Measurements from ENCODE around the gene DCP1A. TPM values are rescaled to one million over a fixed set of nuclear protein-coding genes. Genes with fewer than 3 reads are reported as not detected.

Gene DCP1A
- total RNA-seq: 33.8 and 38.3 TPM in 2 replicates
- long read RNA-seq, full-length matches to known transcripts: 195 of 253 reads
- long read RNA-seq, partial matches to known transcripts: 23 of 253 reads
- long read RNA-seq, other reads (novel, unspliced or antisense): 35 of 253 reads

DNA sequence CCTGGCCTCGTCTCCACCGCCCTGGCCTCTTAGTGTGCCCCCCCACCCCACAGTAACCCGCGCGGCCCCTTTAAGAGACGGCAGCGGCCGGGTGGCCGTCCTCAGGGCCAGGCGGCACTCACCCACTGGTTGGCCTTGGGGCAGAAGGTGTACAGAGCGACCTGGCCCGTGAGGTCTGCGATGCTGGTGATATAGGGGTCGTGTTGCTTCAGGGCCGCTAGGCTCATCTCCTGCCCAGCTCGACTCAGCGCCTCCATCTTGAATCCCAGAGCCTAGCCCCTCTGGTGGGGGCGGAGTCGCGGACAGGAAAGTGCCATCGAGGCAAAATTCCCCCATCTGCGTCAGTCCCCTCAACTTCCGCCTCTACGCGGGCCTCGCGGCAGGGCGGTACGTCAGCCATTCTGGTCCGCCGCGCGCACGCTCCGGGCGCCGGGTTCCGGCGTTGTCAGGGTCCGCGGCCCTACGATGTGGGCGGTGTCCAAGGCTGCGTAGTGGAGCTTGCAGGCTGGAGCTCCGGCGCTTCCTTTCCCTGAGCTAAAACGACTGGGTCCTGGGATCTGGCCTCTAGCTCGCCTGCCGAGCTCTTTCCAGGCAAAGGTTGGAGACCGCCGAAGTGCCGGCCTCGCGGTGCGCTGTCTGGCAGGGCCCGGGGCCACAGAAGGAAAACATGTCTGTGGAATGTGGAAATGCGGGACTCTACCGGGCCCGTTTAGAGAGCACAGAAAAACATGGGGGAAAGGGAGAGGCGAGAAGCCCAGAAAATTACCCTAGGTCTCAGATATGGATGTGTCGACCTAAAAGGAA is at the start of gene DCP1A:
TSS of gene DCP1A (minus strand) at position 283 of the 804 bp plus-strand sequence. CDS start at position 257, 26 bp downstream.
- peaks cover 21% of the 10 kb centered on the region for H3K4me1 Mint-ChIP-seq (ENCODE audit: low read depth)
- peak; percentile 93 for DNase-seq (ENCODE audit: low spot score, unreplicated experiment)
- H3K9me3 Mint-ChIP-seq (ENCODE audit: low read depth): no peaks in the 10 kb centered on the region
- peak within 1 kb of the TSS; percentile 99 for H3K27ac Mint-ChIP-seq
- peaks cover 6% of the 10 kb centered on the region for H3K36me3 Mint-ChIP-seq (ENCODE audit: insufficient read depth)
- H3K27me3 Mint-ChIP-seq: no peaks in the 10 kb centered on the region
- peak within 1 kb of the TSS; percentile 99 for H3K4me3 Mint-ChIP-seq (ENCODE audit: low read depth)
- TF ChIP-seq, protein P1, sequence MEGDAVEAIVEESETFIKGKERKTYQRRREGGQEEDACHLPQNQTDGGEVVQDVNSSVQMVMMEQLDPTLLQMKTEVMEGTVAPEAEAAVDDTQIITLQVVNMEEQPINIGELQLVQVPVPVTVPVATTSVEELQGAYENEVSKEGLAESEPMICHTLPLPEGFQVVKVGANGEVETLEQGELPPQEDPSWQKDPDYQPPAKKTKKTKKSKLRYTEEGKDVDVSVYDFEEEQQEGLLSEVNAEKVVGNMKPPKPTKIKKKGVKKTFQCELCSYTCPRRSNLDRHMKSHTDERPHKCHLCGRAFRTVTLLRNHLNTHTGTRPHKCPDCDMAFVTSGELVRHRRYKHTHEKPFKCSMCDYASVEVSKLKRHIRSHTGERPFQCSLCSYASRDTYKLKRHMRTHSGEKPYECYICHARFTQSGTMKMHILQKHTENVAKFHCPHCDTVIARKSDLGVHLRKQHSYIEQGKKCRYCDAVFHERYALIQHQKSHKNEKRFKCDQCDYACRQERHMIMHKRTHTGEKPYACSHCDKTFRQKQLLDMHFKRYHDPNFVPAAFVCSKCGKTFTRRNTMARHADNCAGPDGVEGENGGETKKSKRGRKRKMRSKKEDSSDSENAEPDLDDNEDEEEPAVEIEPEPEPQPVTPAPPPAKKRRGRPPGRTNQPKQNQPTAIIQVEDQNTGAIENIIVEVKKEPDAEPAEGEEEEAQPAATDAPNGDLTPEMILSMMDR (IDR thresholded peaks at IDR 0.05; ENCODE audit: unreplicated experiment): no peak

DNA sequence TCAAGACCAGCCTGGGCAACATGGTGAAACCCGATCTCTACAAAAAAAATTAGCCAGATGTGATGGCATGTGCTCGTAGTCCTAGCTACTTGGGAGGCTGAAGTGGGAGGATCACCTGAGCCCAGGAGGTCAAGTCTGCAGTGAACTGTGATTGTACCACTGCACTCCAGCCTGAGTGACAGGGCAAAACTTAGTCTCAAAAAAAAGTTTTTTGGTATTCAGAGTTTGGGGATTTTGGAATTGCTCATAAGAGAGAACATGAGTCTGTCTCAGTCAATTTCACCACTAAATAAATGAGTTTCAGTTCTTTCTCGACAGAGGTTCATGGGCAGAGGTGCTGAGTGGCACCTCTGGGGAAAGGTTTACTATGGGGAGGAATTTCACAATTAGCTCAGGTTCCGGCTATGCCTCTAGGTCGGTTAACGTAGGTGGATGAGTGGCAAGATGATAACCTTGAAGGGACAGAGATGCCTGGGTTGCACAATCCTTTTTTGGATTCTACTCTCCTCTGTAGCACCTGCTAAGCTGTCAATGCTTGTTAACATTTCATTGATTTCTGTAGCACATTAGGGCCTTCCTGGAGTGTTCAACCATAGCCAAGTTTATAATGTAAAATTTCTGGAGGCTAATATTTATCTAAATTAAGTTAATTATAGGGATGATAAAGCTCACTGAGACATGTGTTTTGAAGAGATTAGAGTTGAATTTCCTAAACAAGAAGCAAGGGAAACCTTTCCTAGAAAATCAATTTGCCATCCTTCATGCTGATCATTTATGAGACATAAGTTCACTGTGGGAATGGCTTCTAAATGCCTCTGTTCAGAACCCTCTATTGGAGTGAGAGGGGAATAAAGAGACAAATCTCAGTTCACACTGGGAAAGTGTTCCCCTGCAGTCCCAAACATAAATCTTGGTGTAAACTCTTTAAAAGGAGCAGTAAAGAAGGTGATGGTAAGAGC is 37.4 kb upstream of the DCP1A start:
- Mint-ChIP-seq H3K36me3 (ENCODE audit: insufficient read depth) (no peaks in the 10 kb centered on the region), H3K4me1 (ENCODE audit: low read depth) (no peaks in the 10 kb centered on the region), H3K27ac (no peak overlapping the region), H3K27me3 (peaks cover 4% of the 10 kb centered on the region), H3K4me3 (ENCODE audit: low read depth) (no peak overlapping the region), H3K9me3 (ENCODE audit: low read depth) (no peaks in the 10 kb centered on the region)
- DNase-seq (ENCODE audit: low spot score, unreplicated experiment): no peak
- TF ChIP-seq, protein P1 (IDR thresholded peaks at IDR 0.05; ENCODE audit: unreplicated experiment): no peak

DNA sequence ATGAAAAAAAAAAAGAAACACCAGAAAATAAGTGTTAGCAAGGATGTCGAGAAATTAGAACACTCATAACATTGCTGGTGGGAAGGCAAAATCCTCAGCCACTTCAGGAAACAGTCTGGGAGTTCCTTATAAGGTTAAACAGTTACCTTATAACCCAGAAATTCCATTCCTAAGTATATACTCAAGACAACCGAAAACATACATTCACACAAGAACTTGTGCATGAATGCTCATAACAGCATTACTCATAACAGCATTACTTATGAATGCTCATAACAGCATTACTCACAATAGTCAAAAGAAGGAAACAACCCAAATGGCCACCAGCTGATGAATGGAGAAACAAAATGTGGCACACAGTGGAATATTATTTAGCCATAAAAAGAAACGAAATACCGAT is 34.8 kb upstream of the DCP1A start:
- TF ChIP-seq, protein P1 (IDR thresholded peaks at IDR 0.05; ENCODE audit: unreplicated experiment): no peak
- Mint-ChIP-seq H3K4me1 (ENCODE audit: low read depth) (no peaks in the 10 kb centered on the region), H3K27ac (no peak overlapping the region), H3K4me3 (ENCODE audit: low read depth) (no peak overlapping the region), H3K27me3 (peaks cover 9% of the 10 kb centered on the region), H3K9me3 (ENCODE audit: low read depth) (no peaks in the 10 kb centered on the region), H3K36me3 (ENCODE audit: insufficient read depth) (no peaks in the 10 kb centered on the region)
- no peak for DNase-seq (ENCODE audit: low spot score, unreplicated experiment)

DNA sequence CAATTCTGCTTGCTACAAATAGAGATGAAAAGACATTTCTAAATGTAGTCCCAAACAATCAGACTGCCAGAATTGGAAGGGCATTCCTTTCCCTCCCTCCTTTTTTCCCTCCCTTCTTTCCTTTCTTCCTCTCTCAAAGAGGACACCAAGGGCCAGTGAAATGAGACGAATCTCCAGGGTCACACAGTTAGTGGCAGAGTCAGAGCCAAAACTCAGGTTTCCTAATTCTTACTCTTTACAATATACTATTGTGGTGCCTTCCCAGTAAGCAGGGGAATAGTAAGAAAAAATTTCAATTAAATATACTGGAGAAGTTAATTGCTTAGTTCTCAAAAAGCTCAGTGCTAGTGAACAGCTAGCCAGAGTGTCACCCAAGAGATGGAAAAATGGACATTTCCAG is 33.0 kb upstream of the DCP1A start:
- Mint-ChIP-seq H3K4me1 (ENCODE audit: low read depth) (no peaks in the 10 kb centered on the region), H3K9me3 (ENCODE audit: low read depth) (no peaks in the 10 kb centered on the region), H3K27me3 (peaks cover 5% of the 10 kb centered on the region), H3K36me3 (ENCODE audit: insufficient read depth) (no peaks in the 10 kb centered on the region), H3K27ac (no peak overlapping the region), H3K4me3 (ENCODE audit: low read depth) (no peak overlapping the region)
- no peak for DNase-seq (ENCODE audit: low spot score, unreplicated experiment)
- TF ChIP-seq, protein P1 (IDR thresholded peaks at IDR 0.05; ENCODE audit: unreplicated experiment): no peak

DNA sequence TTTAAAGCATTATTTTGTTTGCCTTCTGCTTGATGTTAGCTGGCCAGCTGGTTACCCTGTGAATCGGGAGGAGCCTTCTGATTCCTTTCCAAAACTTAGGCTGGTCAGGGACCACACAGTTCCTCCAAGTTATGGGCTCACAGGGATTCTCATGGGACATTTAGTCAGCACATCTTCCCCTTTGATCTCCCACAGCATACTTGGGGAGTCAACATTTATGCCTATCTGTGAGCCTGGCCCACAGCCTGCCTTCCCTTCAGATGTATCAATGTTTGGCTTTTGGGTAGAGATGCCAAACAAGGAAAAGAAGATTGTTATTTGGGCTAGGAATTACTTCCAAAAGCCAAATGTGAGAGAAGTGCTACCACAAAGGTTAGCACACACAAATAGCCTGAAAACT is 32.6 kb upstream of the DCP1A start:
- no peak for DNase-seq (ENCODE audit: low spot score, unreplicated experiment)
- Mint-ChIP-seq H3K4me1 (ENCODE audit: low read depth) (no peaks in the 10 kb centered on the region), H3K9me3 (ENCODE audit: low read depth) (no peaks in the 10 kb centered on the region), H3K27ac (no peak overlapping the region), H3K27me3 (peaks cover 5% of the 10 kb centered on the region), H3K36me3 (ENCODE audit: insufficient read depth) (no peaks in the 10 kb centered on the region), H3K4me3 (ENCODE audit: low read depth) (no peak overlapping the region)
- TF ChIP-seq, protein P1 (IDR thresholded peaks at IDR 0.05; ENCODE audit: unreplicated experiment): no peak

Measured in progenitor cell of endocrine pancreas (in vitro differentiated cells).